Hematopoietic multipotent progenitor cell treated with erythropoietin and hydrocortisone succinate and interleukin-3 and kit ligand, for 17 days (in vitro differentiated cells): ENCODE results near the gene BDH1.
A peak's percentile ranks its signal among the peaks of the same experiment; 100 is the strongest.
"Not testable (repeated sequence)": the region's sequence is repeated elsewhere in the genome, so short reads cannot be mapped to it uniquely, and the experiment has no call there.

ENCODE experiments used
- DNase-seq: peaks from one replicate; pipeline ENCODE4 v3.0.0-alpha.2; 2015; ENCODE audit warnings: low spot score

Gene BDH1

GRCh38 chr3:197555281-197556261 lies at the start of gene BDH1:
BDH1 (minus strand) TSS chr3:197555968; CDS start chr3:197546443, 9,525 bp downstream.
- peak; percentile 12 for DNase-seq

GRCh38 chr3:197603317-197603933 lies 47.7 kb upstream of the BDH1 start:
- no peak for DNase-seq

GRCh38 chr3:197602351-197602750 lies 46.6 kb upstream of the BDH1 start:
- not testable (repeated sequence) for DNase-seq

GRCh38 chr3:197601566-197601840 lies 45.7 kb upstream of the BDH1 start:
- not testable (repeated sequence) for DNase-seq

GRCh38 chr3:197600796-197601565 lies 45.2 kb upstream of the BDH1 start:
- no peak for DNase-seq

- DNase-seq, result peak; percentile 73
Observed at GRCh38 chr3:197599089-197599765, 43.5 kb upstream of the BDH1 start.

GRCh38 chr3:197598404-197598980 lies 42.7 kb upstream of the BDH1 start:
- DNase-seq, result no peak

- no peak for DNase-seq
Observed at GRCh38 chr3:197597335-197597734, 41.6 kb upstream of the BDH1 start.

- no peak for DNase-seq
Observed at GRCh38 chr3:197595470-197596185, 39.9 kb upstream of the BDH1 start.

- DNase-seq, result no peak
Observed at GRCh38 chr3:197593046-197593380, 37.2 kb upstream of the BDH1 start.

GRCh38 chr3:197592361-197593045 lies 36.7 kb upstream of the BDH1 start:
- DNase-seq, result no peak

GRCh38 chr3:197591816-197592215 lies 36.0 kb upstream of the BDH1 start:
- no peak for DNase-seq

- DNase-seq, result no peak
Observed at GRCh38 chr3:197590313-197590962, 34.7 kb upstream of the BDH1 start.

GRCh38 chr3:197589545-197589944 lies 33.8 kb upstream of the BDH1 start:
- DNase-seq, result no peak

GRCh38 chr3:197586768-197587167 lies 31.0 kb upstream of the BDH1 start:
- DNase-seq, result not testable (repeated sequence)

GRCh38 chr3:197586181-197586580 lies 30.4 kb upstream of the BDH1 start:
- DNase-seq, result no peak

GRCh38 chr3:197584733-197585132 lies 29.0 kb upstream of the BDH1 start:
- DNase-seq, result no peak

- DNase-seq, result no peak
Observed at GRCh38 chr3:197583371-197583770, 27.6 kb upstream of the BDH1 start.

GRCh38 chr3:197580253-197580691 lies 24.5 kb upstream of the BDH1 start:
- DNase-seq, result no peak

- DNase-seq, result no peak
Observed at GRCh38 chr3:197578376-197578775, 22.6 kb upstream of the BDH1 start.
